Pulmonary artery endothelial cell (primary cell): ENCODE data around the gene FHL3. TPM values are rescaled to one million over a fixed set of nuclear protein-coding genes. Genes with fewer than 3 reads are reported as not detected.
A peak's percentile ranks its signal among the peaks of the same experiment; 100 is the strongest.

Experiments
- DNase-seq: peaks from one replicate; pipeline ENCODE4 v3.0.0-alpha.2; 2011; ENCODE audit warnings: low read depth, low spot score
- total RNA-seq: library from RNA; depleted of rRNA; stranded (reverse); fragments of >200 nt; gene quantifications from 2 replicates; pipeline ENCODE4 v1.2.3, GENCODE V29; 2014

Gene FHL3
- total RNA-seq, result 13.9 and 14.4 TPM in 2 replicates

GRCh38 chr1:38005195-38006007, at the start of gene FHL3:
Gene FHL3 (minus strand): TSS chr1:38005514. CDS start chr1:37999412, 6,102 bp downstream.
- DNase-seq, result no peak

GRCh38 chr1:38053416-38054091, 48.2 kb upstream of the FHL3 start:
- no peak for DNase-seq

DNA sequence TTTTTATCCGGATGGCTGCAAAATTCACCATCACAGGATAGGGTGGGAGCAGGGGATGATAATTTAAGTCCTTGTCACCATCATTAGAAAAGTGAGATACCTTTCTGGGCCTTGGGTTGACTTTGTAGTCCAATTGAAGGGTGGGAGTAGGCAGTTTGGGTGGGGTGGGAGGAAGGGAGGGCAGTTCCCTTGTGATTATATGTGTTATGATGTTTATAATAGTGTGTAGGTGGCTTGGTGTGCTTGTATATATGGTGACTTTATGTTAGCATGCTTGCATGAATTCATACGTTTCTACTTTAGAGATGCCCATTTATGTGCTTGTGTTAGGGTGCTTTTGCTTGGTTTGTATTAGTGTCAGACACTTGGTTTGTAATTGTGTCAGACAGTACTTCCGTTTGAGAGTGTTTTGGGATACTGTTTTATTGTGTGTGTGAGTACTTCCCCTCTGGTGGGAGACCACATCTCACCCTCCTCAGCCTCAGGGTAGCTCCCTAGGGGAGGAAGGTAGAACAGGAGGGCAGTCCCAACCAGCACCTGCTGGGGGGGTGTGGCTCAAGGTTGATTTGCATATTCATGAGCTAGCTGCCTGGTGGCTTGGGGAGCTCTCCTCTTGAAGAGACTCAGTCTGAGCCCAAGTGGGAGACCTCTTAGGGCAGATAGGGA, 47.6 kb upstream of the FHL3 start:
- DNase-seq, result no peak

GRCh38 chr1:38051079-38051543, 45.8 kb upstream of the FHL3 start:
- DNase-seq, result no peak

DNA sequence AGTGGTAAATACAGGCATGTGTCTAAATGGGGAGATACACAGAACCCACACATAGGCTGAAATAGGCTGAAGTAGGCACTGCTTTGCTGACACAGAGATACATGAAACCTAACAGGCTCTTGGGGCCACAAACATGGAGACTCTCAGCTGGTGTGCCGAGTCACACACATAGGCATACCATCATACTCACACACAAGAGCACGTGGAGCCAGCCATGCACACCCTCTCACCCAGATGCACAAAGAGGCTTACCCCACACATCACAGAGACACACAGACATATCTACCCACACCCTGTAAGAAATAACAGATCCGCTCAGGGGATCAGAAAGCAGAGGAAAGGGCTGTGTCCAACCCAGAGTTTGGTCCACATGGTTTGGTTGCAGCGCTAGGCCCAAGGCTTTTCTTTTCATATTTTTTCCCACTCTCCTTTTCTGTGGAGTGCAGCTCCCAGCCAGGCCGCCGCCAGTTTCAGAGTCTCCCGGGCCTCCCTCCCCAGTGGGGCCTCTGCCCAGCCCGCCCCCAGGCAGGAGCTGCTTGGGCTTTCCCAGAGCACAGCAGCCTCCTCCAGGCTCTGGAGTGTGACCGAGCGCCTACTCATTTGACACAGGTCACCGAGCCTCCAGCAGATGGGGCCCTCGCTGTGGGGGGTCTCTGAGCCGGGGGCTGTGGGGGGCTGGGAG, 45.2 kb upstream of the FHL3 start:
- no peak for DNase-seq

- DNase-seq, result no peak
These were observed 42.4 kb upstream of the FHL3 start for GRCh38 chr1:38047603-38048141.

- peak; percentile 26 for DNase-seq
These were observed 41.7 kb upstream of the FHL3 start for GRCh38 chr1:38046884-38047602.

DNA sequence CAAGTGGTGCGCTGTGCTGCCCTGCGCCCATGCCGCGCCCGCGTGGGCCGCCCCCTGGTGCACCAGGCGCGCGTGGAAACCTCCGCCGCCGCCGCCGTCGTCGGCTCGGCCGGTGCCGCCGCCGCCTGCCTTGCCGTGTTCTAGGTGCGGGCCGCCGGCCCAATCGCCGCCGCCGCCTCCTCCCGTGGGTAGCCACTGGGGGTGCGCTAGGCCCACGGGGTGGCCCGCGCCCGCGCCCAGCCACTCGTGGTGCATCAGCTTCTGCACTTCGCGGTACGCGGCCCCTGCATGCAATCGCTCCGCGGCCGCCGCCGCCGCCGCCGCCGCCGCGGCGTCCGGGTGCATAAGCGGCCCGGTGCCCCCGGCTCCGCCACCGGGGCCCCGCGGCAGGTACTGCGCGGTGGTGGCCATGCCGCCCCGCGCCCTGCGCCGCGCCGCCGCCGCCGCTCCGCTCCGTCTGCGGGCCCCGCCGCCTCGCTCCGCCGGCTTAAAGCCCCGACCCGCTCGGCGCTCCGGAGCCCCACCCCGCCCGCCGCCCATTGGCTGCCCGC, 41.1 kb upstream of the FHL3 start, which contains the start of gene POU3F1:
TSS of gene POU3F1 (minus strand) at position 461 of the 551 bp plus-strand sequence. CDS start at position 411, 50 bp downstream.
- DNase-seq, result no peak

DNA sequence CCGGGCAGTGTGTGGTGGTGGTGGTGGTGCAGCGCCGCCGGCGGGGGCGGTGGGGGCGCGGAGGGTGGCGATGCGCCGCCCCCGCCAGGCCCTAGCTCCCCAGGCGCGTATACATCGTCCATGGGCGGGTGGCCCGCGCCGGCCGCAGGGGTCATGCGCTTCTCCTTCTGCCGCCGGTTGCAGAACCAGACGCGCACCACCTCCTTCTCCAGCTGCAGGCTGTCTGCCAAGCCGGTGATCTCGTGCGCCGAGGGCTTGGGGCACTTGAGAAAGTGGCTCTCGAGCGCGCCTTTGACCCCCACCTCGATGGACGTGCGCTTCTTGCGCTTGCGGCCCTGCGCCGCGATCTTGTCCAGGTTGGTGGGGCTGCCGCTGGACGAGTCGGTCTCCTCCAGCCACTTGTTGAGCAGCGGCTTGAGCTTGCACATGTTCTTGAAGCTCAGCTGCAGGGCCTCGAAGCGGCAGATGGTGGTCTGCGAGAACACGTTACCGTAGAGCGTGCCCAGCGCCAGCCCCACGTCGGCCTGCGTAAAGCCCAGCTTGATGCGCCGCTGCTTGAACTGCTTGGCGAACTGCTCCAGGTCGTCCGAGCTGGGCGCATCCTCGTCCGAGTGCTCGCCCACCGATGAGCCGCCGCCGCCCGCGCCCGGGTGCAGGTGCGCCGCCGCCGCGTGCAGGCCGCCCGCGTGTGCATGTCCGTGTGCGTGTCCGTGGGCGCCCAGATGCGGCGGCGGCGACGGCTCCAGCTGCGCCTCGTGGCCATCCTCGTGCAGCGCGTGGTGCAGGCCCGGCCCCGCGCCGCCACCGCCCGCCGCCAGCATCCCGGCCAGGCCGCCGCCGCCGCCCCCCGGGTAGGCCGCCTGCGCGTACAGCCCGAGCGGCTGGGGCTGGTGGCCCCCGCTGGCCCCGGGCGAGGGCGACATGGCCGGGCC, 40.4 kb upstream of the FHL3 start:
- no peak for DNase-seq

DNA sequence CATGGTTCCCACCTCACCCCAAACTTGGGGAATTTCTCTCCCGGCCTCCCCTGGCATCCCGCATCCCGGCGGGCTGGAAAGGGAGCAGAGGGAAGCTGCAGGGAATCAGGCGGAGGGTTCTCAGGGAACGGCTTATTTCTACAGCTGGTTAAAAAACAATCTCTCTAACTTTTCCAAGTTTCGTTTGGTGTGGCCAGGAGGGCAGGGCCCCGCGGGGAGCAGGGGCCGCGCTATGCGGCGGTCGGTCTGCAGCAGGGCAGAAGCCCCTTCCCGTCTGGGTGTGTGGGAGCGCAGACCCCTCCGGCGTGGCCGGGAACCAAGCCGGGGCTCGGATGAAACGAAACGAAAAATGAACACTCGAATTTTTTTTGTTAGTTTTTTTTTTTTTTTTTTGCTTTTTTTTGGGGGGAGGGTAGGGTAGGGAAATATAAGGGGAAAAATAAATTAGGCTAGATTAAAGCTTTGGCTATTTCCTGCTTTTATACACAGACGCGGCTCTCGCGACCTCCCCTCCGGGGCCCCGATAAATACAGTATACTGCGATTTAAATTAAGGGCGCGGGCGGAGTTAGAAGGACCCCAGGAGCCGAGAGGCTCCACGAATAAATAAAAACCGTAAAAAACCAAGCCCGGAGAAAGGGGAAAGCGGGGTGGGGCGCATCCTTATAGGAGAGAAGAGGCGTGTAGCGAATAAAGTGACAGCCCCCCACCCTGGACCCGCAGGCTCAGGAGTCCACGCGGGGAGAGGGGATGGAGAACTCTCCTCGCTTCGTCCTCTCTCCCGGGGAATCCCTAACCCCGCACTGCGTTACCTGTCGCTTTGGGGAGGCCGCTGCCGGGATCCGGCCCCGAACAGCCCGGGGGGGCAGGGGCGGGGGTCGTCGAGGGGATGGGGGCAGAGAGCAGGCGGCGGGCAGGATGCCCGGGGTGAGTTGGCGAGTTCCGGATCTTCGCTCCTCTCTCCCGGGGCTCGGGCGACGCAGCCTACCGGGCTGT, 39.2 kb upstream of the FHL3 start:
- DNase-seq, result no peak

DNA sequence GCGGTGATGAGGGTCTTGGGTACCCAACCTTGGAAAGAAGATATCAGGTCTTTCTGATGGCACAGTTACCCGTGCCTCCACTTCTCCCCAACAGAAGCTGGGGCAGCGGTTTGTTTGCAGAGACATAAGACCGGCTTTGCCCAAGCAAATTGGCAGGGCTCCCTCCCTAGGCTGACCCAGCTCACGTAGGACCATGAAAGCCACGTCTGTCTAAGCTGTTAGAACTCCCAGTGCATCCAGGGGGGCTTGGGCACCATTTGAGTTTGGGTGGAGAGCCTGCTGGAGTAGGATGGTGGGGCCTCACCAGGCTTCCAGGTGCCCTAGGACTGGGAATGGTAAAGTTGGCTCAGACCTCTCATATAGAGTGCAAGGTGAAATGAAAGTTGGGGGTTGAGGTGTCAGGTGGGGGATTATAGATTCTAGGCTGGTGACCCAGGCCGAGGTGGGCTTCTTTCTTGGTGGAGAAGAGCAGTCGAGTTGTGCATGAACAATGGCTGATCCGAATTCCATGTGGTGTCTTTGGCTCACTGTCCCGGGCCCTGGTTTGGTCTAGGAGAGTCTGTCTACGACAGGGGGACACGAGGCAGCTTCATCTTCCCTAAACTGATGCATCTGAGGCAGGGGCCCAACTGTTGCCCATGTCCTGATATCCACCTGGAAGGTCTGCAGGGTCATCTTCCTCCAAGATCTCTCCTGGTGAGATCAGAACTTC, 37.9 kb upstream of the FHL3 start:
- DNase-seq, result no peak

DNA sequence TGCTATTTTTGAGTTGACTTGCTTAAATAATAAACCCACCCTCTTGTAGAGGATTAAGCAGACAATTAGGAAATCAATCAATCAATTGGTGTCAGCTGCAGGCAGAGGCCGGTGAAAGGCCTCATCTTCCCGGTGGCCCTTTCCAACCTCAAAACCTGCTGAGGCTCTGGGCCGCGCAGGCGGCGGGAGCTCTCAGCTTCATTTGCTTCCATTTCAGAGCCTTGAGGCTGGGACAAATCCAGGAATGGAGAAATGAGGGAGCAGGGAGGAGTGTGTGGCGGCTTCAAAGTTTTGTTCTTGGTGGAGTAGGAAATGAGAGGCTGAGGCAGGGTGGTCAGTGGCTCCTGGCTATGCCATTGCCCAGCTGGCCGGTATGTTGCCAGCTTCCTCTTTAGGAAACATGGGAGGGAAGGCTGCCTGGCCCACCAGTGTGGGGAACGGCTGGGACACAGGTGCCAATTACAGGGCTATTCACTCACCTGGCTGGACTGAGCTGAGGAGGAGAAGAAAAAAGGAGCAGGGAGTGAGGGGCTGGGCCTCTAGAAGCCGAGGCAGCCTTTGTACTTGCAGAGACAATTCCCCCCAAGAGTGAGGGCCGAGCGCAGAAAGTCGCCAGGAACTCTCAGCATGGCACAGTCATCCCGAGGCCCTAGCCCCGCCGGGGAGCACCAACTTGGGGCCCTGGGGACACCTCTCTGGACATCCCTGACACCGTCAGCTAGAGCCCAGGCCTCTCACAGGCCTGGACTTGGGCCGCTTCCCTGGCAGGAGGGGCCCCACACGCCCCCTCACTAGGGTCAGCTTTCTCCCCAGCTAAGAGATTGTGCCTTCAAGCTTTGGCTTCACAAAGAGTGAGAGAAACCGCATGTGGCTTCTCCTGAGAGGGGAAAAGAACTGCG, 36.9 kb upstream of the FHL3 start:
- no peak for DNase-seq

DNA sequence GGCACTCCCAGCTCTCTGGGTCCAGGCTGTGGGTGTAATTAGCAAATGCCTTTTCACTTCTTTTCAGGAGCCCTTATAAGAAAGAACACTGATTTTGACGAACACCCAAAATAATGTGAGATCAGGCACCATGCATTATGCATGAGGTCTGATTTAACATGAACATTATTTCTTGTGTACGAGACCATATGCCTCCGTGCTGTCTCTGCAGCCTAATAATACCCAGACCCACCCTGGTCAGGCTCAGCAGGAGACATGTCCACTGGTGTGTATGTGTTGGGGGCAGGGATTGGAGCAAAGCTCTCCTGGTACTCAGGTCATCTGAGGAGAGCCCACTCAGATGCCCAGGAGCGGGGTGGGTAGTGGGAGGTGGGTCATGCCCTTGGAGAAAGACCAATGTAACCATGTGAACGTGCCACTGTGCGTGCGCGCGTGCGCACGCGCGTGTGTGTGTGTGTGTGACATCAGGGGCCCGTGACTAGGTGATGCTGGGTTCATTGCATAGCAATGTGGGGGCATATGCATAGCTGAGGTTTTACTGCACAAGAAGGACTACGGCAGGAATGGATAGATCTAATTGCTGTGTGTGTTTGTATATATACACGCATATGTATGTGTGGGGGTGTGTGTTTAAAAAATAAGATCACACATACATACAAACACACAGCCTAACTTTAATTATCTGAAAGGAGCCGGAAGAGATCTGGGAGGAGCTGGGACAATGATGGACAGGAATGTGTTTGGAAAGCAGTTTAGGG, 34.2 kb upstream of the FHL3 start:
- no peak for DNase-seq

- DNase-seq, result no peak
These were observed 33.5 kb upstream of the FHL3 start for GRCh38 chr1:38038861-38039260.

GRCh38 chr1:38037221-38037939, 32.1 kb upstream of the FHL3 start:
- DNase-seq, result no peak
